Coronary artery (tissue), 2 donors: Measurements from ENCODE around the gene MAN2A2.
"Not testable (repeated sequence)": the region's sequence is repeated elsewhere in the genome, so short reads cannot be mapped to it uniquely, and the experiment has no call there.

Experiments used
- DNase-seq: peaks from one replicate; pipeline ENCODE4 v3.0.0-alpha.2; 2017; ENCODE audit warnings: low spot score
- H3K27ac ChIP-seq, 2 donors: fragments of 200-600 bp; sonication (generic); one replicate each; pipeline ENCODE4 v1.5.1; 2016 to 2019
- H3K4me3 ChIP-seq: fragments of 200-600 bp; sonication (generic); 2 replicates; pipeline ENCODE4 v1.5.1; 2016; ENCODE audit warnings: mild to moderate bottlenecking, moderate library complexity
- CTCF ChIP-seq: fragments of 200-600 bp; sonication (generic); IDR thresholded peaks from one replicate; pipeline ENCODE4 v1.5.1; 2019; ENCODE audit warnings: antibody characterized with exemption

MAN2A2 gene

GRCh38 chr15:90917569-90917968 is 14.5 kb downstream of the MAN2A2 start:
- TF ChIP-seq CTCF, result no peak
- Histone ChIP-seq H3K4me3 (no peak overlapping the region), H3K27ac (no peak overlapping the region)
- no peak for DNase-seq

GRCh38 chr15:90918034-90918788 is 15.1 kb downstream of the MAN2A2 start:
- DNase-seq, result no peak
- no peak for TF ChIP-seq CTCF
- Histone ChIP-seq H3K27ac (no peak overlapping the region), H3K4me3 (no peak overlapping the region)

- Histone ChIP-seq H3K4me3 (no peak overlapping the region), H3K27ac (no peak overlapping the region)
- no peak for DNase-seq
- no peak for TF ChIP-seq CTCF
Observed at GRCh38 chr15:90918835-90919234, 15.7 kb downstream of the MAN2A2 start.

- no peak overlapping the region for H3K27ac ChIP-seq
- no peak for TF ChIP-seq CTCF
- no peak overlapping the region for H3K4me3 ChIP-seq
- DNase-seq, result no peak
Observed at GRCh38 chr15:90921887-90922286, 18.8 kb downstream of the MAN2A2 start.

GRCh38 chr15:90922712-90923322 is 19.7 kb downstream of the MAN2A2 start:
- not testable (repeated sequence) for DNase-seq, H3K4me3 ChIP-seq, H3K27ac ChIP-seq

GRCh38 chr15:90924375-90924774 is 21.3 kb downstream of the MAN2A2 start:
- TF ChIP-seq CTCF, result no peak
- DNase-seq, result no peak
- no peak overlapping the region for H3K4me3 ChIP-seq
- H3K27ac ChIP-seq, result no peak overlapping the region

- H3K27ac ChIP-seq, H3K4me3 ChIP-seq, DNase-seq: not testable (repeated sequence)
Observed at GRCh38 chr15:90926766-90927165, 23.7 kb downstream of the MAN2A2 start.

- H3K27ac ChIP-seq, result not testable (repeated sequence)
Observed at GRCh38 chr15:90928106-90928505, 25.0 kb downstream of the MAN2A2 start.

More at GRCh38 chr15:90928106-90928505, 25.0 kb downstream of the MAN2A2 start:
- DNase-seq, H3K4me3 ChIP-seq: not testable (repeated sequence)
